GM21515 (cell line): Measurements from ENCODE around the gene SLC35F6.
"Not testable (repeated sequence)": the region's sequence is repeated elsewhere in the genome, so short reads cannot be mapped to it uniquely, and the experiment has no call there.

Experiments
- ATAC-seq: cut with Tn5 transposase; IDR thresholded peaks from one replicate; pipeline ENCODE4 v1.9.1; 2021; ENCODE audit not compliant: unreplicated experiment

SLC35F6 gene

GRCh38 chr2:26754972-26755670 lies 9.0 kb upstream of the SLC35F6 start:
- no peak for ATAC-seq

GRCh38 chr2:26756337-26756736 lies 7.7 kb upstream of the SLC35F6 start:
- no peak for ATAC-seq

- no peak for ATAC-seq
Observed at GRCh38 chr2:26757873-26758789, 6.0 kb upstream of the SLC35F6 start.

GRCh38 chr2:26758790-26759321 lies 5.2 kb upstream of the SLC35F6 start:
- ATAC-seq: no peak

GRCh38 chr2:26759845-26760244 lies 4.2 kb upstream of the SLC35F6 start:
- no peak for ATAC-seq

- not testable (repeated sequence) for ATAC-seq
Observed at GRCh38 chr2:26760991-26761390, 3.1 kb upstream of the SLC35F6 start.

- ATAC-seq: no peak
Observed at GRCh38 chr2:26763019-26763418, 1.1 kb upstream of the SLC35F6 start.

GRCh38 chr2:26764906-26765305 lies 822 bp downstream of the SLC35F6 start:
- ATAC-seq: no peak

GRCh38 chr2:26765475-26766200 lies 1.6 kb downstream of the SLC35F6 start:
- ATAC-seq: no peak

GRCh38 chr2:26767129-26767528 lies 3.0 kb downstream of the SLC35F6 start:
- no peak for ATAC-seq

- ATAC-seq: no peak
Observed at GRCh38 chr2:26767894-26768487, 3.9 kb downstream of the SLC35F6 start.

GRCh38 chr2:26768759-26769088 lies 4.6 kb downstream of the SLC35F6 start:
- ATAC-seq: no peak

GRCh38 chr2:26769089-26769761 lies 5.1 kb downstream of the SLC35F6 start:
- no peak for ATAC-seq

- ATAC-seq: no peak
Observed at GRCh38 chr2:26770986-26771586, 7.0 kb downstream of the SLC35F6 start.

- no peak for ATAC-seq
Observed at GRCh38 chr2:26772064-26773001, 8.2 kb downstream of the SLC35F6 start.

- no peak for ATAC-seq
Observed at GRCh38 chr2:26776195-26776800, 12.2 kb downstream of the SLC35F6 start.

- ATAC-seq: no peak
Observed at GRCh38 chr2:26778098-26778497, 14.0 kb downstream of the SLC35F6 start.

GRCh38 chr2:26778507-26778906 lies 14.4 kb downstream of the SLC35F6 start:
- ATAC-seq: no peak
